K562 (cell line): Measurements from ENCODE around the gene HSPB6. TPM values are rescaled to one million over a fixed set of nuclear protein-coding genes. Genes with fewer than 3 reads are reported as not detected.

Experiments
- ASH1L ChIP-seq: fragments of 450-650 bp; IDR thresholded peaks from 2 replicates; pipeline ENCODE4 v1.6.1; 2018; ENCODE audit warnings: borderline replicate concordance, mild to moderate bottlenecking, low read depth; ENCODE audit not compliant: partially characterized antibody
- CBX1 ChIP-seq: sonication (generic); IDR thresholded peaks from 2 replicates; pipeline ENCODE4 v1.6.1; 2016; ENCODE audit warnings: antibody characterized with exemption, low read depth, mild to moderate bottlenecking
- ETV5 ChIP-seq: sonication (generic); formaldehyde crosslinking; IDR thresholded peaks from 2 replicates; pipeline ENCODE4 v1.4.0; 2020; ENCODE audit warnings: low read depth, mild to moderate bottlenecking, missing genetic modification reagents
- HNRNPK ChIP-seq: fragments of 200-400 bp; formaldehyde crosslinking; IDR thresholded peaks from one replicate; pipeline ENCODE4 v1.6.1; 2018; ENCODE audit warnings: mild to moderate bottlenecking, low read depth, low read length; ENCODE audit not compliant: poor library complexity, severe bottlenecking
- HNRNPLL ChIP-seq: fragments of 200-400 bp; formaldehyde crosslinking; IDR thresholded peaks from 2 replicates; pipeline ENCODE4 v1.6.1; 2017; ENCODE audit warnings: low read length, low read depth, mild to moderate bottlenecking; ENCODE audit not compliant: poor library complexity, severe bottlenecking
- MIER1 ChIP-seq: fragments of 450-650 bp; IDR thresholded peaks from 2 replicates; pipeline ENCODE4 v1.6.1; 2016; ENCODE audit warnings: antibody characterized with exemption, mild to moderate bottlenecking, low read depth
- MTA2 ChIP-seq: fragments of 450-650 bp; IDR thresholded peaks from 2 replicates; pipeline ENCODE4 v1.6.1; 2016; ENCODE audit warnings: low read depth
- RAD51 ChIP-seq: fragments of 450-650 bp; IDR thresholded peaks from 2 replicates; pipeline ENCODE4 v1.7.1; 2016; ENCODE audit warnings: low read depth, mild to moderate bottlenecking, borderline replicate concordance
- RBFOX2 ChIP-seq: fragments of 200-400 bp; formaldehyde crosslinking; IDR thresholded peaks from 2 replicates; pipeline ENCODE4 v1.6.1; 2017; ENCODE audit warnings: low read depth, mild to moderate bottlenecking, low read length, moderate library complexity
- SNRNP70 ChIP-seq: fragments of 200-400 bp; formaldehyde crosslinking; optimal IDR thresholded peaks from 2 replicates; pipeline ENCODE3; 2017; ENCODE audit warnings: low read depth, low read length
- TOE1 ChIP-seq, 2 experiments: fragments of 450-650 bp in 1 of 2; sonication (generic) in 1 of 2; formaldehyde crosslinking in 1 of 2; IDR thresholded peaks; 2 replicates each; pipeline versions ENCODE4 v1.7.1 to v1.8.0; 2016 to 2022; ENCODE audit warnings: borderline replicate concordance in 2 of 2, mild to moderate bottlenecking in 2 of 2, antibody characterized with exemption in 1 of 2, inconsistent platforms in 1 of 2, low read depth in 1 of 2, missing genetic modification reagents in 1 of 2, moderate library complexity in 1 of 2
- XRCC5 ChIP-seq: fragments of 200-400 bp; formaldehyde crosslinking; IDR thresholded peaks from 2 replicates; pipeline ENCODE4 v1.6.1; 2017; ENCODE audit warnings: low read depth, mild to moderate bottlenecking, low read length
- ZNF197 ChIP-seq: fragments of 200-800 bp; sonication (Bioruptor generic); IDR thresholded peaks from 2 replicates; pipeline ENCODE4 v1.6.1; 2016; ENCODE audit warnings: low read depth, missing genetic modification characterization, missing compliant biosample characterization
- ZNF239 ChIP-seq: fragments of 250-450 bp; sonication (Bioruptor Pico); IDR thresholded peaks from 2 replicates; pipeline ENCODE4 v1.4.0; 2020; ENCODE audit warnings: mild to moderate bottlenecking
- ZNF24 ChIP-seq: fragments of 450-650 bp; IDR thresholded peaks from 2 replicates; pipeline ENCODE4 v1.6.1; 2016
- polyA plus RNA-seq, 8 experiments: library from polyadenylated mRNA; depleted of rRNA in 4 of 8; stranded (reverse) in 5 of 8; unstranded in 3 of 8; fragments of >200 nt; fragmentation: Nextera tagmentation in 2 of 8; fragmentation: Illumina TruSeq in 1 of 8; extraction: Ambion mirVana in 2 of 8; extraction: Trizol in 1 of 8; gene quantifications; 2 replicates each; pipeline versions ENCODE4 v1.2.1 to v1.2.3, GENCODE V29; 2011 to 2014; ENCODE audit warnings: inconsistent platforms in 1 of 8, missing spikeins in 1 of 8
- total RNA-seq, 7 experiments: library from RNA; depleted of rRNA in 6 of 7; stranded (reverse); fragments of >200 nt in 6 of 7; fragmentation: Illumina TruSeq in 2 of 7; extraction: Trizol in 2 of 7; gene quantifications; 2 replicates each; pipeline versions ENCODE4 v1.2.1 to v1.2.3, GENCODE V29; 2011 to 2021; ENCODE audit warnings: low replicate concordance in 1 of 7
- TF ChIP-seq, protein P1 (sequence below): fragments of 450-650 bp; formaldehyde crosslinking; IDR thresholded peaks from 2 replicates; pipeline ENCODE4 v1.4.0; 2022; ENCODE audit warnings: missing genetic modification characterization
- TF ChIP-seq, protein P2 (sequence below): sonication (generic); formaldehyde crosslinking; IDR thresholded peaks from 2 replicates; pipeline ENCODE4 v1.9.0; 2022; ENCODE audit warnings: mild to moderate bottlenecking, missing genetic modification reagents
- TF ChIP-seq, protein P3 (sequence below): fragments of 150-350 bp; IDR thresholded peaks from 2 replicates; pipeline ENCODE4 v1.6.1; 2014; ENCODE audit warnings: low read depth, mild to moderate bottlenecking, low read length, borderline replicate concordance
- TF ChIP-seq, protein P4 (sequence below): IDR thresholded peaks from 3 replicates; pipeline ENCODE4 v1.6.1; 2011; ENCODE audit warnings: borderline replicate concordance, mild to moderate bottlenecking, moderate library complexity; ENCODE audit not compliant: insufficient read length; ENCODE audit errors: extremely low read depth

The HSPB6 gene
- total and polyA plus RNA-seq, 9 of the 15 experiments (the other 6 are each of a cell fraction or from before 2014, with no cell fraction given): 0.55 TPM; not detected in 8

DNA sequence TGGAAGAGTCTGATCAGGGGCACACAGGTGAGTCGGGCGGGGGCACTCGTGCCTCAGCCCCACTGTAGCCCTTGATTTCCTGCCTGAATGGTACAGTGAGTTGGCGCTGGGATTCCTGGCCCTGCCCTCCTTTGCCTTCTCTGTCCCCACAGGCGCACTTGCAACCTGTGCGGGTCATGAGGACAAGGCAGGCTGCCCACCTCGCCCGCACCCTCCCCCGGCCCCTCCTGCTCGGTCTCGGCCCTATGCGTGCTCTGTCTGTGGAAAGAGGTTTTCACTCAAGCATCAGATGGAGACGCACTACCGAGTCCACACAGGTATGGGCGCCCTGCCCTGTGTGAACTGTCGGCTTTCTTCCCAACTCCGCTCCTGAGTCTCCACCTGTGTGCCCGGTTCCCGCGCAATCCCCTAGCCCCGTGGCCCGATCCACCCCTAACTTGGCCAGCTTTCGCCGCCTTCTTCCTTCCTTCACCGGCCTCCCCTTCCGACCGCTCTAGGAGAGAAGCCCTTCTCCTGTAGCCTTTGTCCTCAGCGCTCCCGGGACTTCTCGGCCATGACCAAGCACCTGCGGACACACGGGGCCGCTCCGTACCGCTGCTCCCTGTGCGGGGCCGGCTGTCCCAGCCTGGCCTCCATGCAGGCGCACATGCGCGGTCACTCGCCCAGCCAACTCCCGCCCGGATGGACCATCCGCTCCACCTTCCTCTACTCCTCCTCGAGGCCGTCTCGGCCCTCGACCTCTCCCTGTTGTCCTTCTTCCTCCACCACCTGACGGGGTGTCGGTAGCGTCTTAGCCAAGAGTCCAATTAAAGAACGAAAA is 40.6 kb downstream of the HSPB6 start (continued):
- TF ChIP-seq, protein P1, sequence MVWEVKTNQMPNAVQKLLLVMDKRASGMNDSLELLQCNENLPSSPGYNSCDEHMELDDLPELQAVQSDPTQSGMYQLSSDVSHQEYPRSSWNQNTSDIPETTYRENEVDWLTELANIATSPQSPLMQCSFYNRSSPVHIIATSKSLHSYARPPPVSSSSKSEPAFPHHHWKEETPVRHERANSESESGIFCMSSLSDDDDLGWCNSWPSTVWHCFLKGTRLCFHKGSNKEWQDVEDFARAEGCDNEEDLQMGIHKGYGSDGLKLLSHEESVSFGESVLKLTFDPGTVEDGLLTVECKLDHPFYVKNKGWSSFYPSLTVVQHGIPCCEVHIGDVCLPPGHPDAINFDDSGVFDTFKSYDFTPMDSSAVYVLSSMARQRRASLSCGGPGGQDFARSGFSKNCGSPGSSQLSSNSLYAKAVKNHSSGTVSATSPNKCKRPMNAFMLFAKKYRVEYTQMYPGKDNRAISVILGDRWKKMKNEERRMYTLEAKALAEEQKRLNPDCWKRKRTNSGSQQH (CRISPR knock-in tag): no peak
- no peak for TF ChIP-seq MTA2
- no peak for TF ChIP-seq ZNF24
- no peak for TF ChIP-seq MIER1
- no peak for TF ChIP-seq ETV5 (CRISPR knock-in tag)
- TF ChIP-seq, protein P2, sequence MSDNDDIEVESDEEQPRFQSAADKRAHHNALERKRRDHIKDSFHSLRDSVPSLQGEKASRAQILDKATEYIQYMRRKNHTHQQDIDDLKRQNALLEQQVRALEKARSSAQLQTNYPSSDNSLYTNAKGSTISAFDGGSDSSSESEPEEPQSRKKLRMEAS (CRISPR knock-in tag): peak; percentile 78
- TF ChIP-seq, protein P3, sequence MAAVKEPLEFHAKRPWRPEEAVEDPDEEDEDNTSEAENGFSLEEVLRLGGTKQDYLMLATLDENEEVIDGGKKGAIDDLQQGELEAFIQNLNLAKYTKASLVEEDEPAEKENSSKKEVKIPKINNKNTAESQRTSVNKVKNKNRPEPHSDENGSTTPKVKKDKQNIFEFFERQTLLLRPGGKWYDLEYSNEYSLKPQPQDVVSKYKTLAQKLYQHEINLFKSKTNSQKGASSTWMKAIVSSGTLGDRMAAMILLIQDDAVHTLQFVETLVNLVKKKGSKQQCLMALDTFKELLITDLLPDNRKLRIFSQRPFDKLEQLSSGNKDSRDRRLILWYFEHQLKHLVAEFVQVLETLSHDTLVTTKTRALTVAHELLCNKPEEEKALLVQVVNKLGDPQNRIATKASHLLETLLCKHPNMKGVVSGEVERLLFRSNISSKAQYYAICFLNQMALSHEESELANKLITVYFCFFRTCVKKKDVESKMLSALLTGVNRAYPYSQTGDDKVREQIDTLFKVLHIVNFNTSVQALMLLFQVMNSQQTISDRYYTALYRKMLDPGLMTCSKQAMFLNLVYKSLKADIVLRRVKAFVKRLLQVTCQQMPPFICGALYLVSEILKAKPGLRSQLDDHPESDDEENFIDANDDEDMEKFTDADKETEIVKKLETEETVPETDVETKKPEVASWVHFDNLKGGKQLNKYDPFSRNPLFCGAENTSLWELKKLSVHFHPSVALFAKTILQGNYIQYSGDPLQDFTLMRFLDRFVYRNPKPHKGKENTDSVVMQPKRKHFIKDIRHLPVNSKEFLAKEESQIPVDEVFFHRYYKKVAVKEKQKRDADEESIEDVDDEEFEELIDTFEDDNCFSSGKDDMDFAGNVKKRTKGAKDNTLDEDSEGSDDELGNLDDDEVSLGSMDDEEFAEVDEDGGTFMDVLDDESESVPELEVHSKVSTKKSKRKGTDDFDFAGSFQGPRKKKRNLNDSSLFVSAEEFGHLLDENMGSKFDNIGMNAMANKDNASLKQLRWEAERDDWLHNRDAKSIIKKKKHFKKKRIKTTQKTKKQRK: no peak
- peak; percentile 21 for TF ChIP-seq HNRNPLL
- TF ChIP-seq SNRNP70: no peak
- no peak for TF ChIP-seq RBFOX2
- TF ChIP-seq, protein P4, sequence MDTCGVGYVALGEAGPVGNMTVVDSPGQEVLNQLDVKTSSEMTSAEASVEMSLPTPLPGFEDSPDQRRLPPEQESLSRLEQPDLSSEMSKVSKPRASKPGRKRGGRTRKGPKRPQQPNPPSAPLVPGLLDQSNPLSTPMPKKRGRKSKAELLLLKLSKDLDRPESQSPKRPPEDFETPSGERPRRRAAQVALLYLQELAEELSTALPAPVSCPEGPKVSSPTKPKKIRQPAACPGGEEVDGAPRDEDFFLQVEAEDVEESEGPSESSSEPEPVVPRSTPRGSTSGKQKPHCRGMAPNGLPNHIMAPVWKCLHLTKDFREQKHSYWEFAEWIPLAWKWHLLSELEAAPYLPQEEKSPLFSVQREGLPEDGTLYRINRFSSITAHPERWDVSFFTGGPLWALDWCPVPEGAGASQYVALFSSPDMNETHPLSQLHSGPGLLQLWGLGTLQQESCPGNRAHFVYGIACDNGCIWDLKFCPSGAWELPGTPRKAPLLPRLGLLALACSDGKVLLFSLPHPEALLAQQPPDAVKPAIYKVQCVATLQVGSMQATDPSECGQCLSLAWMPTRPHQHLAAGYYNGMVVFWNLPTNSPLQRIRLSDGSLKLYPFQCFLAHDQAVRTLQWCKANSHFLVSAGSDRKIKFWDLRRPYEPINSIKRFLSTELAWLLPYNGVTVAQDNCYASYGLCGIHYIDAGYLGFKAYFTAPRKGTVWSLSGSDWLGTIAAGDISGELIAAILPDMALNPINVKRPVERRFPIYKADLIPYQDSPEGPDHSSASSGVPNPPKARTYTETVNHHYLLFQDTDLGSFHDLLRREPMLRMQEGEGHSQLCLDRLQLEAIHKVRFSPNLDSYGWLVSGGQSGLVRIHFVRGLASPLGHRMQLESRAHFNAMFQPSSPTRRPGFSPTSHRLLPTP: no peak
- TF ChIP-seq TOE1 (IDR thresholded peaks at IDR 0.05; ENCODE audit: borderline replicate concordance): no peak
- TF ChIP-seq TOE1 (CRISPR knock-in tag; IDR thresholded peaks at IDR 0.05; ENCODE audit: borderline replicate concordance, low read depth): no peak
- TF ChIP-seq HNRNPK: no peak
- TF ChIP-seq RAD51: no peak
- no peak for TF ChIP-seq XRCC5
- no peak for TF ChIP-seq ZNF239 (CRISPR knock-in tag)
- TF ChIP-seq CBX1: no peak
- no peak for TF ChIP-seq ZNF197 (CRISPR knock-in tag)
- no peak for TF ChIP-seq ASH1L
